Sigmoid colon (tissue), 4 donors: Measurements from ENCODE around the gene KIAA1217.

Experiments
- CTCF ChIP-seq, 4 experiments: fragments of 450-650 bp in 3 of 4; fragments of 200-600 bp in 1 of 4; IDR thresholded peaks; one replicate each; pipeline ENCODE4 v1.5.1; 2016 to 2019; ENCODE audit warnings: antibody characterized with exemption in 4 of 4, mild to moderate bottlenecking in 3 of 4, moderate library complexity in 2 of 4
- EP300 ChIP-seq, 4 donors: sonication (generic); formaldehyde crosslinking; IDR thresholded peaks; one replicate each; pipeline ENCODE4 v1.6.1; 2017; ENCODE audit warnings: antibody characterized with exemption in 4 of 4
- POLR2A ChIP-seq, 2 donors: fragments of 450-650 bp; IDR thresholded peaks; one replicate each; pipeline ENCODE4 v1.6.1; 2016; ENCODE audit warnings: antibody characterized with exemption in 2 of 2, mild to moderate bottlenecking in 2 of 2, moderate library complexity in 2 of 2
- POLR2AphosphoS5 ChIP-seq, 4 donors: sonication (generic); formaldehyde crosslinking; IDR thresholded peaks; one replicate each; pipeline ENCODE4 v1.6.1; 2017; ENCODE audit warnings: antibody characterized with exemption in 4 of 4

GRCh38 chr10:24324651-24325050, 115.7 kb downstream of the KIAA1217 start:
- TF ChIP-seq POLR2A (IDR thresholded peaks at IDR 0.05) = no peak
- TF ChIP-seq CTCF (IDR thresholded peaks at IDR 0.05) = no peak
- TF ChIP-seq EP300 (IDR thresholded peaks at IDR 0.05) = no peak
- no peak for TF ChIP-seq POLR2AphosphoS5 (IDR thresholded peaks at IDR 0.05)
